NCI-H146 treated with DMSO at 0.1 percent for 48 hours (cell line): ENCODE data around the gene LRRC28.

Experiments used
- DNase-seq: peaks from one replicate; lab custom pipeline; 2025; ENCODE audit not compliant: unreplicated experiment; lab: John Stamatoyannopoulos, UW

Gene LRRC28

DNA sequence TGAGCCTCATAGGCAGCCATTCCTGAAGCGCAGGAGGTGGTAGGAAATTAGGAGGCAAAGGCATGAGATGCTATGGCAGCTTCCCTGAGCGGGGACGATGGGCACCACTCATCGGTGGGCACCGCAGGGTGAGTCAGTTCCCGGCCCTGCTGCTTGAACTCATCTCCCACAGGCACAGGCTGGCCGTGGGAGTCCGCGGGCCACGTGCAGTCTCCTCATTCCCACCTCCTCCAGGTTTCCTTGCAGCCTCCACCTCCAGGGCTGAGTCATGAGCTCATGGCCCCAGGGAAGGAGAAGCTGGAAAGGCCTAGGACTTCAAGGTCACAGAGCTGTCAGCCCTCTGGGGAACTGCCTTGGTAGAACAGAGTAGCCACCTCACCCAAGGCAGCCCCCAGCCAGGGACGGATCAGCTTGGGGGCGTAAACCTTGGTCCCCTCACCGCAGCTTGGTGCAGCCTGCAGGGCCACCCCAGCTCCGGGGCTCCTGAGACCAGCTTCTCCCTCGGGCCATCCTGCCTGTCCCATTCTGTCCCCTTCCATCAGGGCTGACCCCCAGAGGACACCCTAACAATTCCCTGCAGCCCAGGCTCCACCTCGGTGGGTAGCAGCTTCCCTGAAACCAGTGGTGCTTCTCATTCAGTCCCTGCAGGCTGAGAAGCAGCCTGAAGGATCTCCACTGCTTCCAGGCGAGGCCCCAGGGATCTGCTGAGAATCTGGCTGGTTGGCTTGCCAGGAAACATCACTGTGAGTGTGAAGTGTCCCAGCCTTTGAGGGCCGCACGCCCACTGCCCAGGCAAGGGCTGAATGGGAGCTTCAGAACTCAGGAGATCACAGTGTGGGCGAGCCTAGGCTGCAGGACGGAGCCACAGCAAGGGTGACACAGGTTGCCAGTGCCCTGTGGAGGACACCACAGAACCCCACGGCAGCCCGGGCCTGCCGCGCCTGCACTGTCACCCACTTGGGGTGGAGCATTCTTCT is 163.8 kb downstream of the LRRC28 start:
- DNase-seq, result no peak

DNA sequence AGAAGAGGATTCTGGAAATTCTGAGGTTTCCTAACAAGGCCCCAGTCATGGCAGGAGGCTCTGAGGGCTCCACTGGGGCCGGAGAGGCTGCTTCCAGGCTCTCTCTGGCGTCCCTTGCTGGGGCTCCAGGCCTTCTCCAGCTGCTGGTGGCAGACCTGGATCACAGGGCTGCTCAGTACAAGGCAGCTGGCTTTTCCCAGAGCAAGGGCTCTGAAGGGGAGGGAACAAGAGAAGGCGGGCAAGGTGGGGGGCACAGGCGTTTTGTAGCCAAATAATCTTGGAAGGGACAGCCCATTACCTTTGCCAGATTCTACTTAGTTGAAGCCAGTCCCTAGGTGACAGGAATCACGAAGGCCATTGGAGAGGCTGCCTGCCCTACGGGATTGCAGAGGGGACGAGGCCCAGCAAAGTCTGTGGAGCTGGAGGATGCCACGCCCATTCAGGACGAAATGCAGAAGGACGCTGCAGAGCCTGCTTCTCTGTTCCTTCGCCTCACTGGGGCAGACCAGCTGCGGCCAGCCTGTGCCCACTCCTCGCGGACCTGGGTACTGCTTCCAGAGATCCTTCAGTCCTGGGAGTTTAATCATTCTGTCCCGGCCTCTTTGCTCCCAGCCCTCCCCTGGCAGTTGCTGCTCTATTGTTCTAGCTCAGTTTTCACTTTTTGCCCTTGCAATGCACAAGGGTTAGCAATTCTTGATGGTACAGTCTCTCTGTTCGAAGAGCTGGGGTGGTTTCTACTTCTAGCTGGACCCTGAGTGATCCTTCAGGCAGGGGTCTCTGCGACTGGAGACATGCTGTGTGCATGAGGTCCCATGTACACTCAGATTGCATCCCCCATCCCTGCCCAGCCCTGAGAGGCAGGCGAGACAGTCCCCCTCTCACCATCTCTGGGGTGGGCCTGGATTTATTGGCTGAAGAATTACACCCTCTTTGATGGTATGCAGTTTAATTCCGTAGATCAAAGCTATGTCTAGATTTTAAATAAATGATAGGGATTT is 165.2 kb downstream of the LRRC28 start:
- no peak for DNase-seq

DNA sequence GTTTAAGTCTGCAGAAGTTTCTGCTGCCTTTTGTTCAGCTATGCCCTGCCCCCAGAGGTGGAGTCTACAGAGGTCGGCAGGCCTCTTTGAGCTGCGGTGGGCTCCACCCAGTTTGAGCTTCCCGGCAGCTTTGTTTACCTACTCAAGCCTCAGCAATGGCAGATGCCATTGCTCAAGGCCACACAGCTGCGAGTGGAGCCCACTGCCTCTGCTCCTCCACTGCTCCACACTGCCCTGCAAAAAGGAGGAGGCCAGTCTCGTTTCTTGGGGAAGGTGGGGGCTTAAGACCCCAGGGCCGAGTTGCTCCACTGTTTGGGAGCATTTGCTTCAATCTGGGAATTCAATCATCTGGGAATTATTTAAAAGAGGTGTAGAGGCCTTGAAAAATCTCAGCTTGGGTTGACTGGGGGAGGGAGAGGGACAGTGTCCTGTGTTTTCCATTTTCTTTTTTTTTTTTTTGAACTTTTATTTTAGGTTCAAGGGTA is 169.9 kb downstream of the LRRC28 start:
- no peak for DNase-seq

DNA sequence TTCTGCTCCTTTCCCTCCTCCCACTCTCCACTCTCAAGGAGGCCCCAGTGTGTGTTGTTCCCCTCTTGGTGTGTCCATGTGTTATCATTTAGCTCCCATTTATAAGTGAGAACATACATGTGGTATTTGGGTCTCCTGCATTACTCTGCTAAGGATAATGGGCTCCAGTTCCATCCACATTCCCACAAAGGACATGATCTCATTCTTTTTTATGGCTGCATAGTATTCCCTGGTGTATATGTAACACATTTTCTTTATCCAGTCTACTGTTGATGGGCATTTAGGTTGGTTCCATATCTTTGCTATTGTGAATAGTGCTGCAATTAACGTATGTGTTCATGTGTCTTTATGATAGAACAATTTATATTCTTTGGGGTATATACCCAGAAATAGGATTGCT is 170.5 kb downstream of the LRRC28 start:
- no peak for DNase-seq

DNA sequence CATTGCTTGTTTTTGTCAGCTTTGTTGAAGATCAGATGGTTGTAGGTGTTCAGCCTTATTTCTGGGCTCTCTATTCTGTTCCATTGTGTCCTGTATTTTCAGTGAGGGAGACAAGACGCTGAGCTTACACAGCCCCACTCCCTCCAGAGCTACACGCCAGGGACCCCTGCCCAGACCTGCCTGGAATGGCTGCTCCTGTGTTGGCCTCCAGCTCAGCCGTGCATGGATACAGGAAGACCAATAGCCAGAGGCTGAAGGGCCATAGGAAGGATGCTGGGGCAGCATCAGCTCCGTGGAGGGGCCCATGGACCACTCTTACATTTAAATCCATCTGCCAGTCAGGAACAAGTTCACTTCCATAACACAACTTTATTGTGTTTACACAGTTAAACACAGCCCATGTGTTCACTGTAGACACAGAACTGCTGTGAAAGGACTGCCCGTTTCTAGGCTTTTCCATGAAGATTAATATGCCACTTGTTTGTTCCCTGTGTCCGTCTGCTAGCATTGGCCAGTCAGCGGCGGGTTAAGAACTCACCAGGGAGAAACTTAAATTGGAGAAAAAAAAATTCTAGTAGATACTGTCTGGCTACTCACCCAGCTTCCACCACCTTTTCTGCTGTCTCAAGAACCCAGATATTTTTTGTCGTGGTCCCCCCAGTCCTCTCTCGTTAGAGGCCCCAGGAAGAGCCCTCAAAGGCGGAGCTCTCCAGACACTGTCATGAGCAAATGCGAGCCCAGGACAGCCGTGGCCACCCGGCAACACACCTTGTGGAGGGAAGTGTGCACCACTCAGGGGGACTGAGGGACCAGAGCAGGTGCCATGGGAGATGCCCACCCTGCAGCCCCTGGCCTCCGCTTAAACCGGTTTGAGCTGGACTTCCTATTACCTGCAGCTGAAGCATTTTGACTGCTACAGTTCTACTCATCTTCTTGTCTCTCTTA is 172.2 kb downstream of the LRRC28 start:
- no peak for DNase-seq

DNA sequence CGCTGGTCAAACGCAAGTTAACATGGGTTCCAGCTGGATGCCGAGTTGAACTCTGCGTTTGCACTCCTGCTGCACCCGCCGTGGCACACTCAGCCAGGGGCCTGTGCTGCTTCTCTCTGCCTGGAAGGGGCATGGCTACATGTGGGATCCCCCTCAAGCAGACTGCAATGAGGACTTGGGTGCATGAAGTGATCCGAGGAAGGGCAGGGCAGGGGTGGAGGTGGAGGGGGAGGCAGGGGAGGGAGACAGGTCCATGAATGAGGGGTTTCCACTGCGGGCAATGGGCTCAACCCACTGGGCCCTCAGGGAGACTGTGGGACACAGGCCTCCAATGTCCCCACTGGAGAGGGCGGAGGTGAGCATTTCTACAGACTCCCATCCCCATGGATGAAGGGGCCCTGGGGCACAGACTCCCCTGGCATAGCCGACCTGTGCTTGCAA is 172.9 kb downstream of the LRRC28 start:
- no peak for DNase-seq

DNA sequence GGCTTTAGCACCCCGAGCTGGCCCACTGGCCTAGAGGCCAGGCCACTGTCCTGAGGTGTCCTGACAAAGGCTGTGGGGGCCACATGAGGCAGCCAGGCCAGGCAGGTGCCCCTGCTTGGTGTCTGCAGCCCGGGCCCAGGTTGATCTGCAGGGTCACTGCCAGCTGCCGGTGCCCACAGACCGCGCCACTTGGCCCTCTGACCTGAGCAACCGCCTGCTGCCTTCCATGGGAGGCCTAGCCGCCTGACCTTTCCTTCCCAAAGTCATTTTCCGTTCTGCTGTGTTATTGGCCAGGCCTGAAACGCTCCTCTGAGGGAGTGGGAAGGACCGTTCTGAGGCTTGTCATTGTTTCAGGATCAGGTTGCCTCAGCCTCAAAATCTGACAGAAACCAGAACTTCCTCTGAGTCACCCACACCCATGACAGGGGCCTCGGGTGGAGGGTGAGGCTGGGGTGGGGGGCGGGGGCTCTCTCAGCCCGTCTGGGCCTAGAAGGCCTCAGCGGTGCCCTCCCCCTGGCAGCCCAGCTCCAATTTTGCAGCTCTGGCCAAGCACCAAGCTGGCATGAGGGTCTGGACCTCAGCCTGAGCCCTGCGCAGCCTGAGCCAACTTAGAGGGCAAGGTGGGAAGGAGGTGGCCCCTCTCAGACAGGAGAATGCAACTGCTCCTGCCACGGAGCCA is 173.8 kb downstream of the LRRC28 start:
- no peak for DNase-seq

DNA sequence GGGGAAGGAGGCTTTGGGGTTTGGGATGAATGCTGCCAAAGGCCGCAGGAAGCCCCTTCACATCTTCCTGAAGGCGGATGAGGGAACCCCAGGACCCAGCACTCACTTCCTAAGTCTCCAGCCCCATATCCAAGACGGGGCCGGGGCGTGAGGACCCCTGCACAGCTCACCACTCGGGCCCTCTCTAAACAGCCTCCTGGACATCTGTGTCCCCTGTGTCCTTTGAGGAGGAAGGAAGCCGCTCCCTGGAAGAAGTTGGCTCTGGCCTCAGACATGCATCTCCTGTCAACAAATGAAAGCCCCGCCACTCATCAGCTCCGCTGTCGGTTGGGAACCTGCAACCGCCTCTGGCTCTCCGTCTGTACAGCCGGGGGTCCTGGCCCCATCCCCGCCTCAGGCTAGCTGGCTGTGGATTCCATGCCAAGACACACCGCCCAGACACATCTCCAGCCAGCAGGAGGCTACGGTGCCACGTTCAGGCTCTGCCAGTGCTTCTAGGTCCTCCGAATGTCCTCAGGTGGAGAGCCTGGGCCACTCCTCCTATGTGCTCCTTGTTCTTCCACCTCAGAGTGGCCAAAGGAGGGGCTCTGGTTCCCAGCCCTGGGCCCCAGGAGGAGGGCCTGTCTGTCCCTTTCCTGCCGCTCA is 174.5 kb downstream of the LRRC28 start:
- no peak for DNase-seq

DNA sequence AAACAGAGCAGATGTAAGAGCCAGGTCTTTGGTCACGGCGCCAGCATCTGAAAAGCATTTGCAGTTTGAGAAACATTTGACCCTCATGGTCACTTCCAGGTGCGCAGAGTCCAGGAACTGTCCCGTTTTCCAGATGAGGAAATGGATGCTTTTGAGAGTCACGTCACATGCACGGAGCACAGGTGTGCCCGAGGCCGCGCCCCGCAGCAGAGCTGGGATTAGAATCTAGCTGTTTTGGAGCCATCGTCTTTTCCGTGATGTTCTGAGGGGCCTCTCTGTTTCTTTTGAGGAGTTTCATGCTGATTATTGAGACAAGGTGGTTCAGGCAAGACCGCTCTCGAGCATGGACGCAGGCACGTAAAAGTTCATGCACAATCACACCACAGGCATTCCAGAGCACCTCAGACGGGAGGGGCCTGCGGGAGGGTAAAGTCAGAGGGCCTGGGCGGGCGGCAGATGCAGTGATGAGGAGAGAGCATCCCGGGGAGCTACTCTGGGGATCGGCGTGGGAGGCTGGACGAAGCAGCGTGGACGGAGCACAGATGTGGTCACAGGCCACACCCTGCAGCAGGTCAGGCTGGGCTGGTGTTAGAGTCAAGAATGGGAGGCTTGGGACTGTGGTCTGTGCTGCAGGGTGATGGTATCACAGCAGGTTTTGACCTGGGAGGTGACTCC is 175.3 kb downstream of the LRRC28 start:
- no peak for DNase-seq

DNA sequence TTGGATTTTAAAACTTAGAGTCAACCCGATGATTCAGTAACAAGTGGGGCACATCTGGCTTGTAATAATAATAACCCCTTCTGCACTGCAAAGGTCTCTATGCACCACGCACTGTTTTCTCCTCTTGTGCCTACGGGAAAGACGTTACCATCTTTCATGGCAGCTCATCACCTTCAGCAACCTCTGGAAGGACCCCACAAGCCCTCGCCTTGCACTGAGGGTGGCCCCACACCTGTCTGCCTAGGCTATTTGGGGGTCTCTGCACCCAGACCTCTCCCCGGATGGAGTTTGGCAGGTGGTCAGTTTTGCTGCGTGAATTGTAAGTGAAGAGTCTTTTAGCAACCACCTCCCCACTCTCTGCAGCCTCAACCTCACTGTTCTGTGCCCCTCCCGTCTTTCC is 175.9 kb downstream of the LRRC28 start:
- DNase-seq, result no peak

DNA sequence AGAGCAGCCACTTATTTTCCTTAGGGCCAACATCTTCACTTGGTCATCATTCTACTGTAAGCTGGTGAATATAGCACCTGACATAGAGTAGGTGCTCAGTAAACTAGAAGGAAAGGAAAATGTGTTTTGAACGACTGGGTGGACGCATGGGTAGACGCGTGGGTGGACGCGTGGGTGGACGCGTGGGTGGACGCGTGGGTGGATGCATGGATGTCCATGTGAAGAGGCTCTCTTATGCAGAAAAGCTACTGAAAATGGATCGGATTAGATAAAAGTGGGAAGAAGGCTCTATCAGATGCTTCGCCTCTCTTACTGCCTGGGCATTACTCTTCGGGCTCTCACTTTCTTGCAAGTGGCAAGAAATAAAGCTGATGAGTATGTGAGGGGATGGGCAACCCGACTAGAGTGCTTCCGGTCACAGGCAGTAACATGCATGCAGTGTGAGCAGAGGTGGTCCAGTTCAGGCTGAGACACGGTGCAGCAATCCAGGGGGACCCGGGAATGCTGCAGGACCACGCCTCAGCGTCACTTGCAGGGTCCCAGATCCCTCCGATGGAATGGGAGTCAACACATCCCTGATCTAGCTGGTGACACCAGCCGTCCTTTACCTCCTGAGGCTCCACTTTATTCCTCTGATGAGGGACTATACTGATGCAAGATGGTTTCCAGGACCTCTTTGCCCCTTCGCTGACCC is 176.5 kb downstream of the LRRC28 start:
- no peak for DNase-seq

DNA sequence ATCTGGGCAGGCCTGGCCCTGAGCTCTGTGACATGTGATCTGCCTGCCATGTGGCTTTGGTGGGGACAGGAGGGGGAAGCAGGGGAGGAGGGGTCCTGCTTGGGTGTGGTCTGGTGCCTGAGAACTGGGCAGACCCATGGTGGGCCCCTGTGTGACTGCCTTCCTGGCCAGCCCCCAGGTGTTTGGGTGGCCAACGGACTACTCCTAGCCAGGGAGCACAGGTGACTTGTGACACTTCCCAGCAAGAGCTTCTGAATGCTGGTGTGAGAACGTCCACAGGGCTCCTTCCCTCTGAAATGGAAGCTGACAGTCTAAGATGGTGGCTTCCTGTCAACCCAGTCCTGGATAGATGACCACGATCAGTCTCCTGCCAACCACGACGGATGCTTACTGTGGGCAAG is 178.4 kb downstream of the LRRC28 start:
- DNase-seq, result no peak

DNA sequence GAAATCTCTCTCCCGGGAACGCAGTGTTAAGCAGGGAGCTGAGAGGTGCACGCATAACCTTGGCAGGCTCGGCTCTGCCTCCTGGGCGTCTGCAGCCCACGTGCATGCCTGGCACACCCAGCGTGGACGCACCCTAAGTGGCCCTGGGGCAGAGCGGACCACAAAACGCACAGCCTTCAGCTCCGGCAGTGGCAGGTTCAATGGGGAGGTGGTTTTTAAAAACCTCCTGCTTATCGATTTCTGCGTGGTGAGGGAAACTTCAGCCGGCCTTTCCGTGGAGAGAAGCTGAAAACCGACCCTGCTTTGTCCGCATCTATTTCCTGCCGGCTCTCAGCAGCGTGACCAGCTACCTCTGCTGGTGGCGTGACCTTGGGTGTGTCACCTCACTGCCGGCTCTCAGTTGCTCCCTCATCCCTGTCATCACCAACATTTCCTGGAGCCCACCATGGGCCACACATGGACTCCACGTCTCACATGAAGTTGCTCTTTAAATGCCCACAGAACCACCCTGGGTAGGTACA is 179.7 kb downstream of the LRRC28 start:
- no peak for DNase-seq

DNA sequence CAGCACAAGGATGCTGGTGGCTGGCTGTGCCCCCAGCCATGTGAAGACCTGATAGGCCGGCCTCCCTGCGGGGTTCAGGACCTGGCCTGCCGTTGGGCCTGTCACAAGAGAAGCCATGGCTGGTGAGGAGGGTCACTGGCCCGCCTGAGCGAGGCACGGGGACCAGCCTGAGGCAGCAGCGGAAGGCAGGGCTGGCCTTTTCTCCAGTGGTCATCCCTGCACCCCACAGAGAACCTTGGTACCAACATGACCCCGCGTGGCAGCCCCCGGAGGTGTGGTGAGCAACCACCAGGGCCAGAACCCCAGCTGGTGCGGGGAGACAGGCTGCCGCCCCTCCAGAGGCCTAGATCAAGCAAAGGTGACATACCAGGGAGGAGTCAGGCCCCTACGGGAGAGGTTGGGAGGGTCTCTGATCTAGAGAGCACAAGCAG is 180.4 kb downstream of the LRRC28 start:
- DNase-seq, result no peak

DNA sequence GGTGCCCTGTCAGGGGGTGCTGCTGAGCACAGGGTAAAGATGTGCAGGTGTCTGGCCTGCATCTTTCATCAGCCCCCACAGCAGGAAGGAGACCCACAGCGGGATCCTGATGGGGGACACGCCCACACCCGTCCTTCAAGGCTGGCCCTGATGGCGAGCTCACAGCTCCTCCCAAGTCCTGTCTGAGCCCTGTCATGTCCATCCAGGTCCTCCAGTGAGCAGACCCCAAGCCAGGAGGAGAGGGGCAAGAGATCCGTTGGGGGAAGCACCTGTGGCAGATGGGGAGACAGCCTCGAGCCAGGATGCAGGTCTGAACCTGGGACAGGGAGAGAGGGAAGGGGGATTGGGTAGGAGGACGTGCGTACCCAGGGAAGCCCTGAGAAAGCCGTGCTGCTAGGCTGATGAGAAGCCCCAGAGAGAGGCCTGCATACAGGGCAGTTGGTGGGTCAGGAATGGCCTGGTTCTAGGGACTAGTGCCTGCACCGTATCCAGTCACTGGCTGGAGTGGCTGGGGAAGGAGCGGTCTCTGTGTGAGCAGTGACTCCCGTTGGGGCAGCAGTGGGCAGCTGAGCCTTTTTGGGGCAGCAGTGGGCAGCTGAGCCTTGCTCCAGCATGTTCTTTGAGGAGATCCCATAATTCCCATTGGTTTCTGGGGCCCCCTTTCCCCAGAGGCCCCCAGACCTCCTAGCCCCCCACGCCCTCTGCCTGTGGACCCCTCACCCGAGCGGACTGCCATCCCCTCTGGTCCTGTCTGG is 181.2 kb downstream of the LRRC28 start:
- no peak for DNase-seq

DNA sequence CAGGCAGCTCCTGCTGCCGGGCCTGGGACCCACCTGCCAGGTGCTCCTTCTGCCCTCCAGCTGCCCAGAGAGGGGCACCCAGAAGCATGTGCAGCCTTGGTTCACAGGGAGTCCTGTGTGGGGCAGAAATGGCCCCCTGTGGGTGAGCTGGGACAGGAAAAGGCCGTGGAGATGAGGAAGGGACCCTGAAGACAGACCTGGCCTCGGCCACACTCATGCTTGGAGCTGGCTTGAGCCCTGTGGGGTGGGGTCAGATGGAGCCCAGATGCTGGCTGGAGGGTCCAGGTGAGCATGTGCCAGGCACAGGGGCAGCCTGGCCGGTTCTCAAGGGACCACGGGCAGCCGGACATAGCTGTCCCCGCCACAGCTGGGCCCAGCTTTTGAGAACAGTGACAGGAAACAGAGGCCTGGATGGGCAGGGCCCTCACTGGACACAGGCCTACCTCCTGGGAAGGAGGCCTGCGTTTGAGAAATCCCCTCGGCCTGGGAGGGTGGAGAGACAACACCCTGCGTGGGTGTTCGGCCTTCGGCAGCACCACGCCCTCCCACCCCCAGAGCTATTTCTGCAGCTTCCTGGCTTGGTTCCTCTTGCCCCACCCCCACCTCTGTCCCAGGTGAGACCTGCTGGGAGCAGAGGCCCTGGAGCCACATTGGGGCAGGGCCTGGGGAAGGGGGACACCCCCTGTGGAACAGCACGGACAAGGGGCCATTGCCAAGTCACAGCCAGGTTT is 181.9 kb downstream of the LRRC28 start:
- DNase-seq, result no peak
